A549 (cell line): ENCODE data around the gene AUTS2.

ENCODE experiments used
- ATOH8 ChIP-seq: fragments of 250-450 bp; sonication (Bioruptor Pico); IDR thresholded peaks from 2 replicates; pipeline ENCODE4 v1.5.0; 2020; ENCODE audit warnings: low read depth, mild to moderate bottlenecking, moderate library complexity
- BHLHE40 ChIP-seq: IDR thresholded peaks from 2 replicates; pipeline ENCODE4 v1.6.1; 2012; ENCODE audit warnings: low read depth, low read length, inconsistent platforms
- CEBPB ChIP-seq, 2 experiments: fragments of >200 bp in 1 of 2; sonication (Bioruptor Twin) in 1 of 2; formaldehyde crosslinking in 1 of 2; IDR thresholded peaks; 2 replicates each; pipeline ENCODE4 v1.6.1; 2012 to 2016
- CHD4 ChIP-seq: fragments of 200-600 bp; sonication (generic); IDR thresholded peaks from 2 replicates; pipeline ENCODE4 v1.6.1; 2016; ENCODE audit warnings: antibody characterized with exemption, mild to moderate bottlenecking, borderline replicate concordance
- CTCF ChIP-seq: fragments of >200 bp; sonication (Bioruptor Twin); formaldehyde crosslinking; IDR thresholded peaks from 3 replicates; pipeline ENCODE4 v1.5.1; 2016
- KDM1A ChIP-seq: fragments of 200-600 bp; sonication (generic); IDR thresholded peaks from 2 replicates; pipeline ENCODE4 v1.6.1; 2016; ENCODE audit warnings: low read depth, mild to moderate bottlenecking
- POLR2A ChIP-seq: IDR thresholded peaks from 2 replicates; pipeline ENCODE4 v1.6.1; 2012; ENCODE audit warnings: mild to moderate bottlenecking, low read length
- RAD21 ChIP-seq, 2 experiments: fragments of >200 bp in 1 of 2; sonication (Bioruptor Twin) in 1 of 2; formaldehyde crosslinking in 1 of 2; IDR thresholded peaks in 1 of 2; conservative IDR thresholded peaks in 1 of 2; 2 replicates in 1 of 2; 3 replicates in 1 of 2; pipeline ENCODE4 v1.6.1; 2012 to 2018; ENCODE audit warnings: inconsistent platforms in 1 of 2
- REST ChIP-seq: fragments of 200-600 bp; sonication (generic); IDR thresholded peaks from 2 replicates; pipeline ENCODE4 v1.6.1; 2016; ENCODE audit warnings: antibody characterized with exemption, mild to moderate bottlenecking, moderate library complexity

- TF ChIP-seq CHD4 (no peak), REST (no peak), CTCF (no peak), KDM1A (no peak), RAD21 (conservative IDR thresholded peaks at IDR 0.05 in 1 of 2, IDR thresholded peaks at IDR 0.05 in 1 of 2) (no peak), POLR2A (no peak), BHLHE40 (no peak), CEBPB (IDR thresholded peaks at IDR 0.05) (no peak), ATOH8 (no peak)
Observed at GRCh38 chr7:70759674-70760073, 1161.4 kb downstream of the AUTS2 start.
